Hepatocyte (in vitro differentiated cells): ENCODE results near the gene FMNL3.

Experiments used
- EZH2 ChIP-seq: fragments of 200-600 bp; sonication (generic); IDR thresholded peaks from 2 replicates; pipeline ENCODE4 v1.6.1; 2016; ENCODE audit warnings: antibody characterized with exemption, mild to moderate bottlenecking, borderline replicate concordance
- EZH2phosphoT487 ChIP-seq: fragments of 200-600 bp; sonication (generic); IDR thresholded peaks from one replicate; pipeline ENCODE4 v1.6.1; 2018; ENCODE audit warnings: antibody characterized with exemption, mild to moderate bottlenecking, low read depth, moderate library complexity; ENCODE audit not compliant: unreplicated experiment, severe bottlenecking
- TF ChIP-seq, protein P1 (sequence below): fragments of 200-600 bp; sonication (generic); IDR thresholded peaks from 2 replicates; pipeline ENCODE4 v1.5.1; 2016; ENCODE audit warnings: antibody characterized with exemption, mild to moderate bottlenecking; ENCODE audit not compliant: poor library complexity

DNA sequence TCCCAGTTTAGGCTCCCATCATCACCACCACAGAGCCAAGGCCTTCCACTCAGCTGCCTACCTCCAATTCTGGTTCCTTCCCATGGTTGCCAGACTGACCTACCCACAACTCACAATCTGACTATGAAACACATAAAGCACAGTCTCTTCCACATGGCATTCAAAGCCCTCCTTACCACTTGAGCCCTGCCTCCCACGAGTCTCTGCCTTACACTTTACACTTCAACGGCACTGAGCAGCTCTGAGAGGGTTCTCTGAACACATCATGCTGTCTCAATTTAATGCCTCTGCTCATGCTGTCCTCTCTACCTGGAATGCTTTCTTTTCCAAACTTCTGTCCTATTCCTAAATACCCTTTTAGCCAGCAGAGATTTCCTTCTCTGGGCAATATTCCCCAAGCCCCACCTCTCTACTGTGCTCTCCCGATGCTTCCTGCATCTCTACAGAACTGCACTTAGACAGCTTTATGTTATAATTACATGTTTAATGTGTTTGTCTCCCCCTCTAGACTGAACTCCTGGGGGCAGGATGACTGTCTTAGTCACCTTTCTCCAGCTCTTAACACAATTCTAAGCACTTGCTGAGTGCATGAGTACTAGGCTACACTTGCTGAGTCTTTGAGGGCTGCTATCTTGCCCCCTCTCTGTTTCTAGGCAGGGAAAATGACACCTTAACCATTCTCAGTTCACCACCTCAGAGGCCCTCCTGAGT is 23.5 kb downstream of the FMNL3 start:
- TF ChIP-seq, protein P1, sequence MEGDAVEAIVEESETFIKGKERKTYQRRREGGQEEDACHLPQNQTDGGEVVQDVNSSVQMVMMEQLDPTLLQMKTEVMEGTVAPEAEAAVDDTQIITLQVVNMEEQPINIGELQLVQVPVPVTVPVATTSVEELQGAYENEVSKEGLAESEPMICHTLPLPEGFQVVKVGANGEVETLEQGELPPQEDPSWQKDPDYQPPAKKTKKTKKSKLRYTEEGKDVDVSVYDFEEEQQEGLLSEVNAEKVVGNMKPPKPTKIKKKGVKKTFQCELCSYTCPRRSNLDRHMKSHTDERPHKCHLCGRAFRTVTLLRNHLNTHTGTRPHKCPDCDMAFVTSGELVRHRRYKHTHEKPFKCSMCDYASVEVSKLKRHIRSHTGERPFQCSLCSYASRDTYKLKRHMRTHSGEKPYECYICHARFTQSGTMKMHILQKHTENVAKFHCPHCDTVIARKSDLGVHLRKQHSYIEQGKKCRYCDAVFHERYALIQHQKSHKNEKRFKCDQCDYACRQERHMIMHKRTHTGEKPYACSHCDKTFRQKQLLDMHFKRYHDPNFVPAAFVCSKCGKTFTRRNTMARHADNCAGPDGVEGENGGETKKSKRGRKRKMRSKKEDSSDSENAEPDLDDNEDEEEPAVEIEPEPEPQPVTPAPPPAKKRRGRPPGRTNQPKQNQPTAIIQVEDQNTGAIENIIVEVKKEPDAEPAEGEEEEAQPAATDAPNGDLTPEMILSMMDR: no peak
- TF ChIP-seq EZH2: no peak
- TF ChIP-seq EZH2phosphoT487: no peak
